H1 (cell line): Measurements from ENCODE around the gene RNF208. TPM values are rescaled to one million over a fixed set of nuclear protein-coding genes. Genes with fewer than 3 reads are reported as not detected.
A peak's percentile ranks its signal among the peaks of the same experiment; 100 is the strongest.

ENCODE experiments used
- CTCF ChIA-PET: fragments of 300-600 bp; sonication (Branson Sonifier 250); formaldehyde crosslinking; loops from one replicate; lab custom pipeline; 2021; ENCODE audit not compliant: partially characterized antibody; lab: Charles Lee
- POLR2A ChIA-PET: fragments of 300-600 bp; sonication (Branson Sonifier 250); formaldehyde crosslinking; loops from one replicate; lab custom pipeline; 2021; ENCODE audit warnings: inconsistent platforms; ENCODE audit not compliant: partially characterized antibody; lab: Charles Lee
- DNase-seq, 2 experiments: peaks; one replicate each; pipeline versions ENCODE4 v3.0.0 to v3.0.0-alpha.2; 2010 to 2022; ENCODE audit warnings: low spot score in 2 of 2, low read depth in 1 of 2, mixed read lengths in 1 of 2
- FAIRE-seq: peaks from 2 replicates; lab custom pipeline; 2011; peaks lifted over from hg19 to GRCh38; lab: Jason Lieb, UNC
- H2AFZ ChIP-seq: 2 replicates; pipeline ENCODE4 v1.8.1; 2012; ENCODE audit warnings: low read length, inconsistent platforms
- H2AK5ac ChIP-seq: 2 replicates; pipeline ENCODE4 v1.6.1; 2013; ENCODE audit warnings: low read depth, low read length
- H2BK120ac ChIP-seq: replicated peaks from 2 replicates; pipeline ENCODE3; 2013; ENCODE audit warnings: low read depth, low read length, inconsistent platforms
- H2BK12ac ChIP-seq: 2 replicates; pipeline ENCODE4 v1.6.1; 2013; ENCODE audit warnings: low read depth, low read length
- H2BK15ac ChIP-seq: 2 replicates; pipeline ENCODE4 v1.6.1; 2013; ENCODE audit warnings: low read length
- H2BK20ac ChIP-seq: 2 replicates; pipeline ENCODE4 v1.6.1; 2013; ENCODE audit warnings: low read length
- H2BK5ac ChIP-seq: 2 replicates; pipeline ENCODE4 v1.6.1; 2013; ENCODE audit warnings: low read depth, low read length
- H3K14ac ChIP-seq: 2 replicates; pipeline ENCODE4 v1.6.1; 2013; ENCODE audit warnings: inconsistent platforms; ENCODE audit not compliant: insufficient read length
- H3K18ac ChIP-seq: 2 replicates; pipeline ENCODE4 v1.6.1; 2013; ENCODE audit warnings: low read length; ENCODE audit errors: extremely low read depth
- H3K23ac ChIP-seq: 2 replicates; pipeline ENCODE4 v1.6.1; 2013; ENCODE audit warnings: inconsistent platforms; ENCODE audit not compliant: insufficient read length
- H3K23me2 ChIP-seq: 2 replicates; pipeline ENCODE4 v1.6.1; 2013; ENCODE audit warnings: low read depth, low read length
- H3K27ac ChIP-seq: 2 replicates; pipeline ENCODE4 v1.6.1; 2011; ENCODE audit warnings: low read depth, low read length, inconsistent platforms
- H3K27me3 ChIP-seq, 4 experiments: replicated peaks in 1 of 4; 1 replicate in 1 of 4; 2 replicates in 3 of 4; pipeline versions ENCODE4 v1.6.1 to v1.8.1; 2011 to 2013; ENCODE audit warnings: low read length in 3 of 4, mild to moderate bottlenecking in 3 of 4, inconsistent platforms in 2 of 4, mixed read lengths in 2 of 4, moderate library complexity in 1 of 4; ENCODE audit not compliant: control insufficient read depth in 3 of 4, insufficient read depth in 3 of 4; ENCODE audit errors: extremely low read depth in 1 of 4
- H3K36me3 ChIP-seq, 4 experiments: 2 replicates each; pipeline versions ENCODE4 v1.6.1 to v1.8.1; 2011 to 2013; ENCODE audit warnings: mild to moderate bottlenecking in 4 of 4, low read length in 3 of 4, moderate library complexity in 2 of 4, control low read depth in 1 of 4, inconsistent platforms in 1 of 4; ENCODE audit not compliant: insufficient read depth in 4 of 4, control insufficient read depth in 2 of 4
- H3K4ac ChIP-seq: replicated peaks from 2 replicates; pipeline ENCODE3; 2013; ENCODE audit warnings: low read length, low read depth, mixed read lengths, inconsistent platforms; ENCODE audit not compliant: insufficient read length
- H3K4me1 ChIP-seq, 4 experiments: replicated peaks in 1 of 4; 1 replicate in 1 of 4; 2 replicates in 3 of 4; pipeline versions ENCODE4 v1.6.1 to v1.8.1; 2011 to 2013; ENCODE audit warnings: low read length in 3 of 4, inconsistent platforms in 2 of 4, mixed read lengths in 1 of 4; ENCODE audit not compliant: insufficient read depth in 4 of 4, control insufficient read depth in 3 of 4
- H3K4me2 ChIP-seq, 2 experiments: 2 replicates each; pipeline versions ENCODE4 v1.6.1 to v1.8.1; 2011 to 2013; ENCODE audit warnings: low read depth in 2 of 2, low read length in 2 of 2, control low read depth in 1 of 2, inconsistent platforms in 1 of 2, mild to moderate bottlenecking in 1 of 2; ENCODE audit not compliant: insufficient read depth in 1 of 2
- H3K4me3 ChIP-seq, 4 experiments: fragments of 200-600, 300-600 bp in 1 of 4; sonication (generic), shearing (Covaris generic), sonication (Bioruptor Twin) in 1 of 4; 2 replicates each; pipeline versions ENCODE4 v1.5.1 to v1.8.1; 2011 to 2016; ENCODE audit warnings: low read length in 4 of 4, low read depth in 3 of 4, control low read depth in 2 of 4, inconsistent platforms in 2 of 4, mild to moderate bottlenecking in 2 of 4, mixed read lengths in 1 of 4, moderate library complexity in 1 of 4; ENCODE audit not compliant: insufficient read depth in 2 of 4; ENCODE audit errors: extremely low read depth in 1 of 4
- H3K56ac ChIP-seq: replicated peaks from 2 replicates; pipeline ENCODE3; 2013; ENCODE audit warnings: low read depth, mild to moderate bottlenecking, mixed read lengths, low read length, inconsistent platforms; ENCODE audit not compliant: insufficient read length
- H3K79me1 ChIP-seq: 2 replicates; pipeline ENCODE4 v1.6.1; 2013; ENCODE audit warnings: low read depth, low read length, control low read depth
- H3K79me2 ChIP-seq, 2 experiments: 2 replicates each; pipeline versions ENCODE4 v1.6.1 to v1.8.1; 2012 to 2013; ENCODE audit warnings: low read length in 2 of 2, mild to moderate bottlenecking in 2 of 2, inconsistent platforms in 1 of 2; ENCODE audit not compliant: insufficient read depth in 2 of 2, control insufficient read depth in 1 of 2
- H3K9ac ChIP-seq, 4 experiments: replicated peaks in 1 of 4; 1 replicate in 1 of 4; 2 replicates in 3 of 4; pipeline versions ENCODE4 v1.6.1 to v1.8.1; 2011 to 2013; ENCODE audit warnings: low read depth in 3 of 4, low read length in 3 of 4, control low read depth in 2 of 4, mild to moderate bottlenecking in 2 of 4, moderate library complexity in 2 of 4, inconsistent platforms in 1 of 4; ENCODE audit errors: extremely low read depth in 1 of 4
- H3K9me3 ChIP-seq, 2 experiments: 2 replicates each; pipeline versions ENCODE4 v1.6.1 to v1.8.1; 2012 to 2013; ENCODE audit warnings: mild to moderate bottlenecking in 2 of 2, moderate library complexity in 2 of 2, control low read depth in 1 of 2, inconsistent platforms in 1 of 2, low read depth in 1 of 2, low read length in 1 of 2, mixed read lengths in 1 of 2; ENCODE audit not compliant: insufficient read depth in 2 of 2
- H4K20me1 ChIP-seq, 2 experiments: replicated peaks in 1 of 2; 2 replicates each; pipeline versions ENCODE3 to v1.8.1; 2011 to 2013; ENCODE audit warnings: inconsistent platforms in 2 of 2, low read length in 2 of 2, mild to moderate bottlenecking in 1 of 2; ENCODE audit not compliant: insufficient read depth in 2 of 2, control insufficient read depth in 1 of 2
- H4K5ac ChIP-seq: 2 replicates; pipeline ENCODE4 v1.6.1; 2013; ENCODE audit warnings: low read length, low read depth, mixed read lengths, inconsistent platforms; ENCODE audit not compliant: insufficient read length
- H4K8ac ChIP-seq: 2 replicates; pipeline ENCODE4 v1.8.0; 2013; ENCODE audit warnings: mild to moderate bottlenecking, moderate library complexity, low read length, inconsistent platforms; ENCODE audit not compliant: insufficient read depth; ENCODE audit errors: extremely low read depth
- H4K91ac ChIP-seq: replicated peaks from 2 replicates; pipeline ENCODE3; 2013; ENCODE audit warnings: low read length, mixed read lengths, inconsistent platforms; ENCODE audit not compliant: insufficient read length
- HDAC6 ChIP-seq: IDR thresholded peaks from one replicate; pipeline ENCODE4 v1.7.1; 2012; ENCODE audit warnings: low read depth, mild to moderate bottlenecking, inconsistent platforms, low read length, moderate library complexity
- JUND ChIP-seq: IDR thresholded peaks from 2 replicates; pipeline ENCODE4 v1.6.1; 2011; ENCODE audit warnings: mild to moderate bottlenecking, improper control_type of control experiment, low read length
- KDM4A ChIP-seq: IDR thresholded peaks from one replicate; pipeline ENCODE4 v1.7.1; 2012; ENCODE audit warnings: low read depth, mild to moderate bottlenecking, moderate library complexity, low read length, inconsistent platforms; ENCODE audit not compliant: severe bottlenecking
- SIRT6 ChIP-seq: IDR thresholded peaks from one replicate; pipeline ENCODE4 v1.7.1; 2012; ENCODE audit warnings: low read length, inconsistent platforms
- WGBS, 2 experiments: shearing (Covaris generic) in 1 of 2; methylation state at CpG; one replicate each; pipeline versions ENCODE4 v1.1.6 to v1.1.7; 2013 to 2015; ENCODE audit warnings: low lambda C conversion rate in 2 of 2, mixed read lengths in 2 of 2, inconsistent platforms in 1 of 2, low coverage in 1 of 2, missing lambda C conversion rate in 1 of 2; ENCODE audit not compliant: insufficient replicate concordance in 2 of 2, insufficient coverage in 1 of 2, insufficient read length in 1 of 2; ENCODE audit errors: extremely low coverage in 1 of 2, missing lambda C conversion rate in 1 of 2; 5-methylcytosine and 5-hydroxymethylcytosine counted together
- polyA plus RNA-seq, 7 experiments: library from polyadenylated mRNA; depleted of rRNA in 3 of 7; stranded (reverse) in 5 of 7; unstranded in 2 of 7; fragments of >200 nt in 5 of 7; fragments of 200-250 nt in 2 of 7; gene quantifications; 1 replicate in 5 of 7; 2 replicates in 1 of 7; 4 replicates in 1 of 7; pipeline versions ENCODE4 v1.2.1 to v1.2.3, GENCODE V29; 2011 to 2013; ENCODE audit warnings: missing spikeins in 2 of 7, mixed read lengths in 2 of 7
- total RNA-seq: library from RNA; stranded (reverse); fragmentation: NEBNext Ultra II Directional; extraction: Animal tissue kit (Norgen Biotek cat#: 25700); gene quantifications from 2 replicates; pipeline ENCODE4 v1.2.1, GENCODE V29; 2021

RNF208 gene
- total and polyA plus RNA-seq, 2 of the 8 experiments (the other 6 are each of a cell fraction or from before 2014, with no cell fraction given): 2.7 to 7.7 TPM

- no peak overlapping the region for H3K14ac ChIP-seq
- no peak overlapping the region for H2AK5ac ChIP-seq
- no peak overlapping the region for H4K5ac ChIP-seq
- no peak overlapping the region for H2AFZ ChIP-seq
- WGBS, 2 experiments: 84% methylated on average over 17 of the region's 18 CpGs; no CpG with 5 or more reads in 1 of the 2 experiments
- no peak for DNase-seq
- no peak overlapping the region for H3K4ac ChIP-seq
- FAIRE-seq: no peak
- H2BK120ac ChIP-seq: no peak overlapping the region
- H3K56ac ChIP-seq: no peak overlapping the region
- no peak overlapping the region for H3K9ac ChIP-seq
- peaks cover 6 to 8% of the 10 kb centered on the region in 2 experiments for H4K20me1 ChIP-seq
- no peak overlapping the region for H3K4me2 ChIP-seq
- no peak overlapping the region for H3K27ac ChIP-seq
- no peak overlapping the region for H2BK5ac ChIP-seq
- H3K79me2 ChIP-seq: peaks cover 0 to 7% of the 10 kb centered on the region in 2 experiments; a peak in 1 of 4 replicates
- H3K23me2 ChIP-seq: no peaks in the 10 kb centered on the region
- no peak overlapping the region for H4K8ac ChIP-seq
- H3K23ac ChIP-seq: no peak overlapping the region
- no peaks in the 10 kb centered on the region for H3K9me3 ChIP-seq
- ChIA-PET POLR2A (interaction anchor here (1.0 to 69.9 kb wide), 3 partner anchors 0 to 72 kb away, joined by 3 to 1462 read pairs (median 1462); partner anchors contain the start of genes CYSRT1, NDOR1, NELFB and RNF208), CTCF (interaction anchor here (0.6 to 20.2 kb wide), 20 partner anchors 9 to 412 kb away, joined by 3 to 204 read pairs (median 5); partner anchors contain the start of genes ANAPC2, CYSRT1, LRRC26 and NDOR1)
- no peak overlapping the region for H3K4me3 ChIP-seq
- H3K79me1 ChIP-seq: no peaks in the 10 kb centered on the region
- TF ChIP-seq HDAC6: no peak
- TF ChIP-seq KDM4A: no peak
- TF ChIP-seq JUND: no peak
- TF ChIP-seq SIRT6: no peak
- H2BK15ac ChIP-seq: no peak overlapping the region
- H4K91ac ChIP-seq: peak overlapping the region; percentile 54
- no peak overlapping the region for H2BK20ac ChIP-seq
- peaks cover 0 to 12% (median 8%) of the 10 kb centered on the region in 4 experiments; a peak in 6 of 7 replicates for H3K4me1 ChIP-seq
- H3K18ac ChIP-seq: no peak overlapping the region
- no peaks in the 10 kb centered on the region for H3K27me3 ChIP-seq
- H2BK12ac ChIP-seq: no peak overlapping the region
- no peaks in the 10 kb centered on the region for H3K36me3 ChIP-seq
Measured at GRCh38 chr9:137234758-137235423, 12.9 kb upstream of the RNF208 start.
